Lower lobe of right lung (tissue), 2 donors: ENCODE measurements around the gene ALDOB. TPM values are rescaled to one million over a fixed set of nuclear protein-coding genes. Genes with fewer than 3 reads are reported as not detected.

Experiments used
- ATAC-seq, 2 donors: fragments of 200-7000 bp; cut with Tn5 transposase; one replicate each; pipeline ENCODE4 v1.9.1; 2020 to 2022; ENCODE audit warnings: mild to moderate bottlenecking in 2 of 2, moderate library complexity in 2 of 2
- DNase-seq: peaks from one replicate; pipeline ENCODE4 v3.0.0-alpha.2; 2020
- H3K27ac ChIP-seq: fragments of 200-600 bp; one replicate; pipeline ENCODE4 v1.8.0; 2022
- H3K27me3 ChIP-seq: fragments of 200-600 bp; one replicate; pipeline ENCODE4 v1.8.0; 2022; ENCODE audit warnings: low read depth
- H3K36me3 ChIP-seq: fragments of 200-600 bp; one replicate; pipeline ENCODE4 v1.8.0; 2022; ENCODE audit warnings: mild to moderate bottlenecking
- H3K4me1 ChIP-seq: fragments of 200-600 bp; one replicate; pipeline ENCODE4 v1.8.0; 2022
- H3K4me3 ChIP-seq: fragments of 200-600 bp; one replicate; pipeline ENCODE4 v1.8.0; 2022; ENCODE audit warnings: mild to moderate bottlenecking
- H3K9me3 ChIP-seq: fragments of 200-600 bp; one replicate; pipeline ENCODE4 v1.8.0; 2022
- intact Hi-C: fragments of 100-400 bp; cut with DNase I; formaldehyde crosslinking; loops from one replicate; pipeline ENCODE4 v1.11.0; 2022
- total RNA-seq: library from RNA; stranded (reverse); fragmentation: NEBNext Ultra II Directional; extraction: Animal tissue kit (Norgen Biotek cat#: 25700); gene quantifications from one replicate; pipeline ENCODE4 v1.2.1, GENCODE V29; 2021
- TF ChIP-seq, protein P1 (sequence below): fragments of 200-600 bp; IDR thresholded peaks from one replicate; pipeline ENCODE4 v1.8.0; 2022; ENCODE audit warnings: antibody characterized with exemption, mild to moderate bottlenecking
- donor health status: DM: no; HTN: yes; CAD: no; lungs with severe emphysema.

ALDOB gene
- total RNA-seq, 1 donor from 2014 or later = 0.38 TPM

DNA sequence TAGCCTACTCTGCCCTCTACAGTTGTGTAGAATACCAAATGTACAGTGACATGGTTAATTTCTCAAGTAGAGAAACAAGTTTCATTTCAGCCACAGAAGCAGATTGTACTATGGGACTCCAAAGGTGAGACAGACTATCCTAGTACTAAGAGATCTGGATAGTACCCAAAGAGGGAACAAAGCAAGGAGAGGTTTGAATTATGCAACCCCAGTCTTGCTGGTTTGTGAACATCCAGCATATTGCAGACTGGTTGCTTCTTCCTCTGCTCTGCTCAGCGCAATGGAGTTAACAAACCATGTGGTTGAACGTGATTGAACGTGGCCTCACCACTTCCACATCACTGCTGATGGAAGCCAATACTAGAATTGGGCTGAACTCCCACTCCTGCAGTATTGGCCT lies 43.3 kb upstream of the ALDOB start:
- no peak overlapping the region for H3K4me3 ChIP-seq
- no peak overlapping the region for H3K27ac ChIP-seq
- peaks cover 4% of the 10 kb centered on the region for H3K36me3 ChIP-seq
- TF ChIP-seq, protein P1, sequence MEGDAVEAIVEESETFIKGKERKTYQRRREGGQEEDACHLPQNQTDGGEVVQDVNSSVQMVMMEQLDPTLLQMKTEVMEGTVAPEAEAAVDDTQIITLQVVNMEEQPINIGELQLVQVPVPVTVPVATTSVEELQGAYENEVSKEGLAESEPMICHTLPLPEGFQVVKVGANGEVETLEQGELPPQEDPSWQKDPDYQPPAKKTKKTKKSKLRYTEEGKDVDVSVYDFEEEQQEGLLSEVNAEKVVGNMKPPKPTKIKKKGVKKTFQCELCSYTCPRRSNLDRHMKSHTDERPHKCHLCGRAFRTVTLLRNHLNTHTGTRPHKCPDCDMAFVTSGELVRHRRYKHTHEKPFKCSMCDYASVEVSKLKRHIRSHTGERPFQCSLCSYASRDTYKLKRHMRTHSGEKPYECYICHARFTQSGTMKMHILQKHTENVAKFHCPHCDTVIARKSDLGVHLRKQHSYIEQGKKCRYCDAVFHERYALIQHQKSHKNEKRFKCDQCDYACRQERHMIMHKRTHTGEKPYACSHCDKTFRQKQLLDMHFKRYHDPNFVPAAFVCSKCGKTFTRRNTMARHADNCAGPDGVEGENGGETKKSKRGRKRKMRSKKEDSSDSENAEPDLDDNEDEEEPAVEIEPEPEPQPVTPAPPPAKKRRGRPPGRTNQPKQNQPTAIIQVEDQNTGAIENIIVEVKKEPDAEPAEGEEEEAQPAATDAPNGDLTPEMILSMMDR = no peak
- no peaks in the 10 kb centered on the region for H3K9me3 ChIP-seq
- DNase-seq = no peak
- H3K27me3 ChIP-seq = no peaks in the 10 kb centered on the region
- no peaks in the 10 kb centered on the region for H3K4me1 ChIP-seq
- ATAC-seq = peak; percentile 13 to 26
- intact Hi-C loops = no loop called here

DNA sequence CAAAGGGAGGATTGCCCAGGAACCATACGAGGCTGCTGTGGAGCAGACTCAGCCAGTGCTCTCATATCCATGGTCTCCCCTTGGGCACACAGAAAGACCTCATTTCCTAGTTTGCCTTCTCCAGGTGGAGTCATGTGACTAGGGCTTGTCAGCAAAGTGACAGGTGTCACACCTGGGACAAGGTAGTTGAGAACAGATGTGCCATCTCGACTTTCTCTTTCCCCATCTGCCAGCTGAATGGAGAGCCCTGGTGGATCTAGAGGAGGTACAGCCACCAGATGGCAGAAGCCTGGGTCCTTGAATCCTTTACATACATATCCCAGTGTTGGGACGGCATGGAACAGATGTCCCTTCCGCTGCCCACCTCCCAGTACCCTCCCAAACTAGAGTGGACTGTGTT lies 42.9 kb upstream of the ALDOB start:
- no peak for ATAC-seq
- DNase-seq = no peak
- H3K4me1 ChIP-seq = no peaks in the 10 kb centered on the region
- H3K36me3 ChIP-seq = peaks cover 4% of the 10 kb centered on the region
- no peaks in the 10 kb centered on the region for H3K27me3 ChIP-seq
- intact Hi-C loops = no loop called here
- TF ChIP-seq, protein P1 = no peak
- no peak overlapping the region for H3K27ac ChIP-seq
- no peak overlapping the region for H3K4me3 ChIP-seq
- H3K9me3 ChIP-seq = no peaks in the 10 kb centered on the region

DNA sequence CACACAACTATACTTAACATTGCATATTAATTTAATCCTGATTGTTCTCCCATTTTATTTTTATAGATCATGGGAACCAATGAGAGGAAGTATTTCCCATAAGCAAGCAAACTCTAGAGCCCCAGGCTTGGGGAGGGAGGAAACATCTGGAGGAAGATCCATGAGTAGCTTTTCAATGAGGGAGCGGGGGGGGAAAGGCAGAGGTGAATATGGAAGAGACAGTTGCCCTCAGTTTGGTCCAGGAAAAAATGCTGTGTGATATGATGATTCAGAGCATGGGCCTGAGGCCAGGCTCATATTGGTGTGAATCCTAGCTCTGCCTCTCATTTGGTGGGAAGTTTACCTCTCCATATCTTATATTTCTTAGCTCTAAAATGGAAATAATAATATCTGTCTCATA lies 42.2 kb upstream of the ALDOB start:
- Histone ChIP-seq H3K36me3 (peaks cover 4% of the 10 kb centered on the region), H3K27me3 (no peaks in the 10 kb centered on the region), H3K4me3 (no peak overlapping the region), H3K9me3 (no peaks in the 10 kb centered on the region), H3K27ac (no peak overlapping the region), H3K4me1 (no peaks in the 10 kb centered on the region)
- intact Hi-C loops = no loop called here
- no peak for ATAC-seq
- no peak for DNase-seq
- TF ChIP-seq, protein P1 = no peak

DNA sequence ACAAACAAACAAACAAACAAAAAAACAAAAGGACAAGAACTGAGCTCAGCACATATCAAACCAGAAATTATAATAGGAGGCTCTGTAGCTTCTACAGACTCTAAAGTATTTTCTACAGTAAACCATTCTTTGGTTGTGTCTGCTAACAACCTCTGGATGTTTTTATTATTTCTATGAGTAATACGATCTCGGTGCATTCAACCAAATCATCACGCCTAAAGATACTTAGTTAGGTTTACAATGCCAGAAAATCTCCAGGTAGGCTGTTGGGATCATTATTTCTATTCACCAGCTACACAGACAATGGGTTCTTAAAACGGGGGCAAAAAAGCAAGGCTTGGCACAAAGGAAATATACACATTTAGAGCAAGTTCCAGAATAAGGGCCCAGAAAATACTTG lies 41.6 kb upstream of the ALDOB start:
- Histone ChIP-seq H3K4me3 (no peak overlapping the region), H3K4me1 (no peaks in the 10 kb centered on the region), H3K27ac (no peak overlapping the region), H3K27me3 (no peaks in the 10 kb centered on the region), H3K9me3 (no peaks in the 10 kb centered on the region), H3K36me3 (peaks cover 4% of the 10 kb centered on the region)
- ATAC-seq = no peak
- TF ChIP-seq, protein P1 = no peak
- no peak for DNase-seq
- intact Hi-C loops = no loop called here

DNA sequence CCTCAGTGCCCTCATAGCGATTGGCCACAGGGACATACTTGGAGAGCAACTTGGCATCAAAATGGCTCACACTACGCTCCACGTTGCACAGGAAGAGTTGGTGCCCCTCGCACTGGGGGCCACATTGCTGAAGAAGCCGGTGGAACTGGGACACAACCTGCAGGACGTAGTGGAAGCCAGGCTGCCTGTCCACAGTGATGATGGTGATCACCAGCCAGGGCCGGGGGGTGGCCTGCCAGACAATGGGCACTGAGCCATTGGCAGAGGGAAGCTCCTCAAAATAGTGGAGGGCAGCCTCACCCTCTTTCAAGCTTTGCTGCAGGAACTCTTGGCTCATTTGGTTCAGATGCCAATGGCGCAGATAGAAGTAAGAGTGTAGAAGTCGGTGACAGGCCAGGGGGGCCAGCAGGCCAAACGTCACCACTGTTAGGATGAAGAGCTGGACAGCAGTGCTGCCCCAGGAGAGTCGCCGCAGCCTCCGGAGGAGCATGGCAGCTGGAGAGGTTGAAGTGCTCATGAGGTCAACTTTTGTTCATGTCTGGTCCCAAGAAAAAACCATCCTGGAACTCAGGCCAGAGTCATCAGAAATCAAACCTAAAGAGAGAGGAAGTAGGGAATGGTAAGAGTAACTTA lies 41.1 kb upstream of the ALDOB start:
- ATAC-seq = no peak
- Histone ChIP-seq H3K36me3 (peaks cover 4% of the 10 kb centered on the region), H3K27ac (no peak overlapping the region), H3K4me3 (no peak overlapping the region), H3K9me3 (no peaks in the 10 kb centered on the region), H3K4me1 (no peaks in the 10 kb centered on the region), H3K27me3 (no peaks in the 10 kb centered on the region)
- DNase-seq = no peak
- TF ChIP-seq, protein P1 = no peak
- intact Hi-C loops = no loop called here

DNA sequence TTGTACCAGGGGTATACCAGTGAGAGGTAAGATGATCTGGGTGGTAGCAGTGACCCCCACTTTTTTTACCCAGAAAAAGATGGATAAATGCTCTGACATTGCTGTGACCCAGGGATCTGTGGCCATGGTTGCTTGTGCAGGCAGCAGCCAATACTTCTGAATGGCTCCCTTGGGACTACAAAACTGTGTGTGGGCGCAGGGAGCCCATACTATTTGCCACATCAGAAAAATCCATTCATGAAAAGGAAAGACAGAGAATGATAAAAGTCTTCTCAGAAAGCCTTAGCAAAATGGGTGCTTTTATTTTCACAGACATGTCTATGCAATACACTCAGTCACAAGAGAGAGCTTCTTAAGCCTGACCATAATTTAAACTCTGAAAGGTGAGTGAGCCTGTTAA lies 37.3 kb upstream of the ALDOB start:
- ATAC-seq = no peak
- intact Hi-C loops = no loop called here
- Histone ChIP-seq H3K4me3 (no peak overlapping the region), H3K27me3 (no peaks in the 10 kb centered on the region), H3K27ac (no peak overlapping the region), H3K4me1 (no peaks in the 10 kb centered on the region), H3K36me3 (peaks cover 4% of the 10 kb centered on the region), H3K9me3 (no peaks in the 10 kb centered on the region)
- TF ChIP-seq, protein P1 = no peak
- no peak for DNase-seq
